TTC549 (cell line): Measurements from ENCODE around the gene DUSP7.

ENCODE experiments used
- FAIRE-seq: peaks from 2 replicates; lab custom pipeline; 2012; peaks lifted over from hg19 to GRCh38; lab: Jason Lieb, UNC

The DUSP7 gene

DNA sequence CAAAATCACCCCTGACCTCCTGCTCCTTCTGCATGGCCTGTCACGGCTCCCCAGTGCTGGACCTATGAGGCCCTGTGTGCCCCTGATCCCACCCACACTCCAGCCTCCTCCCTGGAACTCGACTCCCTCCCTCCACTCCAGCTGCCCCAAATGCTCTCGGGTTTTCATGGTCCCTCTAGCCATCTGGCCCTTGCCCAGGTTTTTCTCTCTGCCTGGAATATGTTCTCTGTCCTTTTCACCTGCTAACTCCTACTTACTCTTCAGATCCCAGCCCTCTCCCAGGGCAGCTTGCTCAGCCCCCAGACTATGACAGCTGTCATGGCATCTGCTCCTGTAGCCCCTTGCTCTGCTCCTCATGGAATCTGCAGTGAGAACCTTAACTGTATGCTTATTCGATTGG lies 30.3 kb downstream of the DUSP7 start:
- FAIRE-seq = no peak

DNA sequence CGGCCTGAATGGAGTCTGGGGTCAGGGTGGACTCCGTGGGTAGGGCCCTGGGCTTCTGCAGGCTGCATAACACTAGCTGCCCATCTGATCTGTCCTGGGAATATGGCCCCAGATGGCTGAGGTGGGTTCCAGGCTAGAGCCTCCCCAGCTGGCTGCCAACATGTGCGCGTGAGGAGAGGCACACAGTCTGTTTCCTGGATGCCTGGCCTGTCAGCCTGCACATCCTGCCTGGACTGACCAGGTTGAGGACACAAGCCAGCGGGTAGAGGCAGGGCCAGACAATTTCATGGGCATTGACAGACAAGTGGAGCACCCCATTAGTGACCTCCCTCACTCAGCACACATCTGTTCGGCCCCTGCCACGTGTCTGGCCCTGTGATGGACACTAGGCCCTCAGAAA lies 30.9 kb downstream of the DUSP7 start:
- no peak for FAIRE-seq

DNA sequence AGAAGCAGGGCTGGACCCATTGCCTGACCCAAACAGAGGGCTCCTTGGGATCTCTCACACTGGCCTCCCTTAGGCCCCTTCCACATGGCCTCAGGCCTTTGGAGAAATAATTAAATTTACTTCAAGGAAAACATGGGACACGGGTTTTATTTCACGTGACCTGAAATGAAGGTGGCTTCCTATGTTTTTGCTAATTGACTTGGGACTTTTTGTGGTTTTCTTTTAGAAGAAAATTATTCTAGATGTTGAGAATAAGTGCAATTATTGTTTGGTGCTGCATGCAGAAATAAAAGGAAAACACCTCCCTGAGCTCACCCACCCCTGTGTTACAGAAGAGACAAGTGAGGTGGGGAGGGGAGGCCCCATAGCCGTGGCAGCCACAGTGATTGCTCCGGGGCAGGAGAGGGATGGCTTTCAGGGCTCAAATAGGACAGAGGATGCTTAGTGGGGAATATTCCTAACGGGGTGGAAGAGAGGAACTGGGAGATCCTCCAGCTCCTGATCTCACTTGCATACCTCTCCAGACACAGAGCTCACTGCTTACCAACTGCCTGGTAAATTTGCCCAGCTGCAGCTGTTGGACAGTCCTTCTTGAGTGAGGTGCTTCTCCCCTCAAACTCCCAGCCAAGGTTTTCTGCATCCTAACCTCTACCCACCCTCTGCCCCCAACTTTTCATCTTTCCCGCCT lies 31.5 kb downstream of the DUSP7 start:
- FAIRE-seq = no peak

DNA sequence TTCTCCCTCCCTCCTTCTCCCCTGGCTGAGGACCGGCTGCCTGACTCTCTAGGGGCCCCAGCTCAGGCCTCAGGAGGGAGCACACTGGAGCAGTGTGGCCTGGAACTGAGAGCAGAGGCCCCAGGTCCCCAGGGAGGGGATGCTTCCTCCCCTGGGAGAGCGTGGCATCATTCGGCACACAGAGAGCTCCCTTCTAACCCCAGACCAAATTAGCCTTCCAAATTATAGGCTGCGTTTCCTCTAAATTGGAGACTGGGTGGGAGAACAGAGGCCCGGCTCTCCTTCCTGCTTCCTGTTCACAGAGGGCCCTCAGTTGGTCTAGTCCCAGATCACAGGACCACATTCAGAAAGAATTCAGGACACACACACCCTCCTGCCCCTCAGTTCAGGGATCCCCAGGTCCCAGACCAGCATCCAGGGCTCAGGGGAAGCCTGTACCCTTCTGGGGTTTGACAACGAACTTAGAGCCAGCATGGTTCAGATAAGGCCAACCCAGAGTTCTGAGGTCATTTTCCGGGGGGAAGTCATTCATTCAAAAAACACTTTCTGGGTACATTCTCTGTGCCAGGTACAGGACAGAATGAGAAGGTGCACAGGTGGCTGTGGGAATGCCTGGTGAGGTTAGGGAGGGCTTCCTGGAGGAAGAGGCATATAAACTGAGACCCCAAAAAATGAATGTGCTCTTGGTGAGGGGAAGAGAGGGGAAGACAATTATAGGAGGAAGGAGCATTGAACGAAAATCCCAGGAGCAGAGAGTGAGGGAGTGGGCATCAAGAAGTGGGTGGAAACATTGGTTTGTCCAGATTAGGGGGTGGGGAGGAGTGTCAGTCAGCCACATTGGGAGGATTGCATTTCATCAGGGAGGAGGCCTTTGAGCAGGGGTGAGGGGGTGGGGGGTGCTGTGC lies 32.3 kb downstream of the DUSP7 start:
- FAIRE-seq = no peak

DNA sequence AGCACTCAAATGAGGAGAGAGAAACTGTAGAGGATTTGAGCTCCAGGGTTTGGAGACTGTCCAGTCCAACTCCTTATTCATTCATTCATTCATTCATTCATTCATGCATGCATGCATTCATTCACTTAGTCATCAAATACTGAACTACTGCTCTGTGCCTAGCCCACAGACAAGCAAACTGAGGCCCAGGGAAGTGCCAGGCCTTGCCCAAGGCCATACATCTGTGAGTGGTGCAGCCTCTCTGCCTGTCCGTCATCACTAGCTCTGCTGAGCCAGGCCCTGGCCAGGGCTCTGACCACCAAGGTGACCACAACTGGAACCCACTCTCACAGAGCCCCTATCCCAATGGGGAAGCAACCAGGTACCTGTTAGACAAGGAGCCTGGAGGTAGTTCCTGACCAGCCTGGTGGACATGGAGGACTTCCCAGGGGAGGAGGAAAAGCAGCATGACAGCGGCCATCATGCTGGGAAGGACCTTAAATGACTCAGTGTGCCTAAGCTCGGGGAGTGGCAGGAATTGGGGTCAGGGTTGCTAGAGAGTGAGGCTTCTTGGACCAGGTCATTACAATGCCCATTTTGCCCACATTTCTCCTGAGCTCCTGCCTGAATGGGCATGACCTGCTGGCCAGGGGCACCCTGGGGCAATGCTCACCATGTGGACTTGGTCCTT lies 33.1 kb downstream of the DUSP7 start:
- no peak for FAIRE-seq

DNA sequence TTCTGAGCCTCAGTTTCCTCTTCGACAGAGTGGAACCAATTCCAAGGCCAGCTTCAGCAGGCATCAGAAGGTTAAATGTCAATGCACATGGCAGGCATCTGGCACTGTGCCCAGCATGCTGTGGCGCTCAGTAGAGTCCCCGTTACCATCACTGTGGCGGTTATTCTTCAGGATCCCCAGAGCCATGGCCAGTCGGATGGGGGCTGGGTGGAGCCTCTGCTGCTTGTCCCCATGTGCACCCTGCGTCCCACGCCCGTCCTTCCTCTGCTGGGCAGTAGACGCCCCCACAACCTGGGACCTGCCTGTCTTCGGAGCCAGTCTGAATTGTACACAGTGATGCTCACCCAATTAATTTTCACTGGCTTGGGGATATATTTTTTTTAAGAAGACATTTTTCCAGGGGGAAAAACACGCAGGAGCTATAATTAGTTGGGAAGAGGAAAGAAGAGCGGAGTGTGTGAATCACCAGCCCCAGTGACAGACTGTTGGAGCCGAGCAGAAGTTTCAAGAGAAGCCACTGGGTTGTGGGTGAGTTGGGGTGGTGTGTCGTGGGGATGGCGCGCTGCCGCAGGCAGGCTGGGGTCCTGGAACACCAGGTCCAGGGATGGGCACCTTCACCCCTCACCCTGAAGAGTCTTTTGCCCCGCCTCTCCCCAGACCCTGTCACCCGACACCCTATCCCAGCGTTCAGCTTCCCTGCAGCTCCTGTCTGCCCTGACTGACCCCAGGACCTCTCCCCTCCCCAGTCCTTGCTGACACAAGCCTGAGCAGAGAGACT lies 33.9 kb downstream of the DUSP7 start:
- FAIRE-seq = no peak

DNA sequence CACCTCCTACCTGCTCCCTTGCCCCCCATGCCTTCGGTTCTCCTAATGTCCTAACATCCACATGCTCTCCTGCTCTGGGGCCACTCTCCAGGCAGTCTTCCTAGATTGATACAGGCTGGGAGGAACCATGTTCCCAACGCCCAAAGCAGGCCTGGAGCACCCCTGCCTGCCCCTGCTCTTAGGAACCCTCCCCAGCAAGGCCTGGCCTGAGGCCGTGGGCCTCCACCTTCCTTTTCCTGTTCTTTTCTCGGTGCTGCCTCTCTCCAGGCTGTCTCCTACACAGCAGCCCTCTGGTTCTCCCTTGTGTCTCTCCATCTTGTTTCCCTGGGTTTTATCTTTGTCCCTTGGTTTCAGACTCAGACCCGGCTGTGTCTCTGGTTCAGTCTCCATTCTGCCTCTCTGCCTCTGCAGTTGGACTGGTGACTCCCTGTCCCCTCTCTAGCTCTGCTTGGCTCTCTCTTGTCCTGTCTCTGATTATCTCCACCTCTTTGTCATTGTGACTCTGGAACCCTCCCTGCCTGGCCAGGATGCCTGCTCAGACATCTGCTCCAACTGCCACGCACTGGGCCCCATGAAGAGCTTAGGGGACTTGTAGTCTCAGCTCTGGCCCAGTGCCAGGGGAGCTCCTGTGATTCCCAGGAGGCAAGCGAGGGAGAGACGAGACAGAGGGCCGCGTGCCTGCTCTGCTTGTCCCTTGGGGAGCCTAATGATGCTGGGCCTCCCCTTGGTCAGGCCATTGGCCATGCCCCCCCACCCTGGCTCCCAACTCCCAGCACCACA lies 34.7 kb downstream of the DUSP7 start:
- no peak for FAIRE-seq

DNA sequence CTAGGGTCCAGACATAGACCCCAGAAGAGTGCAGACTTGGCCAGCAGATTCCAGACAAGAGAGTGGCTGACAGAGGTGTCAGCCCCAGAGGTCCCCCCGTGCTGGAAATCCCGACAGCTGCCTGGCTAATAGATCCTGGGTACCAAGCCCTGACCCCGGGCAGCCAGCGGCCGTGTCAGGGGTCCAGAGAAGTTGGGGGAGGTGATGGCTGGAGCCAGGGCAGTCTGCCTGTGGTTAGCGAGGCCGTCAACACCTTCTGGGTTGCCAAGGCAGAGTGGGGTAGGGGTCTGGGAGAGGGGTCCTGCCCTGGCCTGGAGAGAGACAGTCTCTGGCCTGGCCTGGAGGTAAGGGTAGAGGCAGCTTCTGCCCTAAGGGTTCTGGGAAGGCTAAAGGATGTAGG lies 35.6 kb downstream of the DUSP7 start:
- no peak for FAIRE-seq

DNA sequence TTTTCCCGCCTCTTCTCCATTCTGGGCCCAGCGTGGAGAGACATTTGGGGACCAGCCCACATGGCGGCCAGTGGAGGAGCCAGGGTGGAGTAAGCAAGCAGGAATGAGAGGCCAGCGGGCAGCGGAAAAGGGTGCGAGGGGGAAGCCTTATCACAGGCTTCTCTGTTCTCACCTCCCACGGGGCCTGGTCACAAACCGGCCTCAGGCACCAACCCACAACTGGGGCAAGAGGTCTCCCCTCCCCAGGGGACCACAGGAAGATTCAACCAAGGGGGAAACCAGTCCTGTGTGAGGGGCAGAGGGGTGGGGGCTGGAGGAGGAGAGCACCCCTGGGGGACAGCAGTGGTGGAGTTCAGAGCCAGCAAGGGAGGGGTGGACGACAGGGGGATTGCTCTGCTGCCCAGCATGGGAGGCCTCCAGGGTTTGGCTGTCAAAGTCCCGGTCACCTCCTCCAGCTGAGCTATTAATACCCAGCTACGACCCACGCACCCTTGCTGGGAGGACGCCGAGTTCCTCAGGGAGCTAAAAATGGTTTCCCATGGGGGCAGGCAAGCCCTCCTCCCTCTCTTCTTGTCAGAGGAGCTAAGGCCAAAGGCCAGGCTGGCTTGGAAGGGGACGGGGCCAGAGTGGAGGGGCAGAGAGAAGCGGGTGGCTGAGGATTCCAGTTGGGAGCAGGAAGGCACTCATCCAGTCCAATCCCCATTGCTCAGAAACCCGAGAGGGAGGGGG lies 36.9 kb downstream of the DUSP7 start:
- no peak for FAIRE-seq

DNA sequence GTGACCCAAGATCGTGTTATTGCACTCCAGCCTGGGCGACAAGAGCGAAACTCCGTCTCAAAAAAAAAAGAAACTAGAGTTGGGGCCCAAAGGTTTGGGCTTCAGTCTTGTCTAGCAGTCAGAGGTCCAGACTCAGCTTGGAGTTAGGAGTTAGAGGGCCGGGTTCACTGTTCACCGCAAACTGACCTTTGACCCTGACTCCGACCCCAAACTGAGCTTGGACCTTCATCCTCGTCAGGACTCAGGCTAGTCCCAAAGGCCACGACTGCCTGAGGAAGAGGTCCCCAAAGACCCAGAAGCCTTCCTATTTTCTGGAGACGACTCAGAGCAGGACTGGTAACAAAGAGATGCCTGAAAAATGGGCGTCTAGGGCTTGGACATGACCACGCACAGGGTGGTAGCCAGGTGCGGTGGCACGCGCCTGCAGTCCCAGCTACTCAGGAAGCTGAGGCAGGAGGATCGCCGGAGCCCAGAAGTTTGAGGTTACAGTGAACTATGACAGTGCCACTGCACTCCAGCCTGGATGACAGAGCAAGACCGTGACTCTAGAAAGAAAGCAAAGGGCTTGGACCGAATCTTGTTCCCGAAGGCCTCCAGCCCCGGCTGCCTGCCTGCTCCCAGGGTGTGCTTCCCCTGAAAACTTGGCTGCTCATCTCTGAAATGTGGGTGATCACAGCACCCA lies 37.9 kb downstream of the DUSP7 start:
- FAIRE-seq = no peak

DNA sequence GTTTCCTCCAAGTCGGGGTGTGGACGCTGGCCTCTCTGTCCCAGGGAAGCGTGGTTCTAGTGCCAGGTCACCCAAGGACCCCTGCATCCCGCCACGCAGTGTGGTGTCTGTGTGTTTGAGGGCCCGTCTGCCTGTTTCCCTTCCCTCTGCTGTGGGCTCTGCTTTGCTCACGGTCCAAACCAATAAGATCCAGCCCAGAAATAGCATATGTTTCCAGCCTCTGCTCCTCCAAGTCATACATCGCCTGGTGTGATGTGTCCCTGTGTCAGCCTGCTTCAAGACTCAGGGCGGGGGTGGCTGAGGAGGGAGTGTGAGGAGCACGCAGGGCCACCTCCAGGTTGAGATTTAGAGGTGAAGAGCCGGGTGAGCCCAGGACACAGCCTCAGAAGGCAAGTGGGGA lies 38.8 kb downstream of the DUSP7 start:
- no peak for FAIRE-seq

DNA sequence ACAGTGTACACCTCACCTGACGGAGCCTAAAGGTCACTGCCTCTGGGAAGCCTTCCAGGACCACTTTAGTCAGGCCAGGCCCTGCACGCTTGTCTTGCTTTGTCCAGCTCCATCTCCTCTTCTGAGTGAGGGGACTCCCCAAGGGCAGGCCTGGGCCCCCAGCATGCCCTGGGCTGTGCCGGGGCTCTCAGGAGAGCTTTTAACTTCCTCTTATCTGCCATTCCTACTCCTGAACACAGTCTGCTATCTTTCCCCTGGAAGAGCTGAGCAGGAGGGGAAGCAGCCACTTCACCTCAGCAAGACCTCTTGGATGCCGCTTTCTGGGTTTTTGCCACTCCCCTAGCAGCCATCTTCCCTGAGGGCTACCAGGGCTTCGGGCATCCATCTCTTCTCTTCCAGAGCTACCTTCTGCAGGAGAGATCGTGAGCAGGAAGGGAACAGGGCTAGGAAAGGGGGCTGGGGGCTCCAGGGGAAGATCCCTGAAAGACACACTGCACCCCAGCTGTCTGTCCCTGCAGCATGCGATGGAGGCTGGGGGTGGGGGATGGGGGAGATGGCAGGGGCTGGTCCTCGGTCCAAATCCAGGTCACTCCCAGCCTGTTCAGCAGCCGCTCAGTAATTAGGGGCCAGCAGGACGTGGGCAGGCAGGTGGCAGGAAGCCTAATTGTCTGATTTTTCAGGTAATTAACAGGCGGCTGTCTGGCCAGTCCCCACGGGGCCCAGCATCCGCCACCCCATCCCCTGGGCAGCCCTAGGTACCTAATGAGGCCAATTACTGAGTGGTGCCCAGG lies 40.7 kb downstream of the DUSP7 start:
- no peak for FAIRE-seq

DNA sequence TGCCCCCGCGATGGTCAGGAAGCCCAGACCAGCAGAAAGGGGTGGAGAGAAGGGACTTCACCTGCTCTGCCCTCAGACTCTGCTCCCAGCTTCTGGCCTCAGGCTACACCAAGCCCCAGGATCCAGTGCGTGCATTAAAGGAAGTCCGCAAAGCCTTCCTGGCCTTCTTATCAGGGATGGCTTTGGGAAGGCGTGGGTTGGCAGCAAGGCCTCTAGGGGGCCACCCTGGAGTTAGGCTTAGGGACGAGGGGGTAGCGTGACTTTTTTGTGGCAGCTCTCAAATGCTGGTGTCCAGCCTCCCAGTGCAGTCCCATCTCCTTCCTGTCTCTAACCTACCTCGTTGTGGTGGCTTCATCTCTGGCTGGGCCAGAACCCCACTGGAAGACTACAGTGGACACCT lies 41.8 kb downstream of the DUSP7 start:
- no peak for FAIRE-seq

DNA sequence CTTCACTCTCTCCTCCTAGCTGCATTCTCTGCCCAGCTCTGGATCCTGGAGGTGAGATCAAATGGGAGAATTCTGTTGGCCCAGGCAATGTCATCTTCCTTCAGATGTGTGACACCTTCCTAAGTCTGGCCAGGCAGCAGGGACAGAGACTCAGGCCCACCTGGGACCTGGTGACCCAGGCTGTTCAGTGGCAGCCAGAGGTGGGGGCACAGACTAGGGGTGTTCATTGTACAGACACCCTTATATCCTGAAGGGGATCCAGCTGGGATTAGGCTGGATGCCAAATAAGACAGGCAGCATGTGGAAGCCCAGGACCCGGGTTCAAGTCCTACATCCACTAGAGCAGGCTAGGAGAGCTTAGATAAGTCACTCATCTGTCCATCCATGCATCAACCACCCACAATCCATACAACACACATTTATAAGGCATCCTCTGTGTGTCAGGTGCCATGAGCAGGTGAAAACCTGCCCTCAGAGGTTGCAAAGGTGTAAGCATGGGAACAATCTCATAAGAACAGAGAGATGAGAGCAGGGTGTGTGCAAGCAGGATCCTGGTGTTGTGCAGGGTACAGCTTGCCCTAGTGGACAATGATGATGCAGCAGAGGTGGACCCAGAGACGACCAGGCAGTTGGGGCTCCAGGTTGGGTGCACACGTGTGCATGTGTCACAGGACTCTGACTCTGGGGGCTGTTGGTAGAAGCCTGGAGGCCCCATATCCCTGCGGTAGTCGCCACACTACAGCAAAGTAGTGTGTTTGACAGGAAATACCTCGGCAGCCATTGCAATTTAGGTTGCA lies 42.4 kb downstream of the DUSP7 start:
- FAIRE-seq = no peak

DNA sequence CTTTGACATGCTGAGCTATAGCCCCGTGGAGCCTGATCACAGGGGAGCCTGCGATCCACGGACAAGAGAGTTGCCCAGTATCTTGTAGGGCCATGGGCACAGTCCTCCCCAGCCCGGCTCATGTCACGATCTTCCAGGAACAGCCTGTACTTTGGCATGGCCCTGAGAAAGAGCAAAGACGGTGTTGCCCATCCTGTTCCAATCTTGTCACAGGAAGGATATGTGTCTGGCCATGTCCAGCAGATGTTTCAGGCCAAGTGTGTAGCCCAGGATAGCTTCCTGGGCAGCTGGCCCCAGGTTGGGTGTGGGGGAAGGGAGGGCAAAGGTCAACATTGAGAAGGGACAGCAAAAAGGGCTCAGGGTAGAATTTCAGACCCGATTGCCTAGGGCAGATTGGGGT lies 43.7 kb downstream of the DUSP7 start:
- no peak for FAIRE-seq

DNA sequence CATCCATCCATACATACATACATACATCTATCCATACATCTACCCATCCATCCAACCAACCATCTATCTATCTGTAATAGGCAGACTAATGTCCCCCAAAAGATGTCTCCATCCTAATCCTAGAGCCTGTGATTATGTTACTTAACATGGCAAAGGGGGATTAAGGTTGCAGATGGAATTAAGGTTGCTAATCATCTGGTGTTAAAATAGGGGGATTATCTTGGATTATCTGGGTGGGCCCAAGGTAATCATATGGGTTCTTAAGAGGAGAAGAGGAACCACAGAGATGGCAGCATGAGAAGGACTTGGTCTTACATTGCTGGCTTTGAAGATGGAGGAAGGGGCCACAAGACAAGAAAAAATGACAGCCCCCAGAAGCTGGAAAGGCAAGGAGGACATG lies 45.9 kb downstream of the DUSP7 start:
- FAIRE-seq = no peak

DNA sequence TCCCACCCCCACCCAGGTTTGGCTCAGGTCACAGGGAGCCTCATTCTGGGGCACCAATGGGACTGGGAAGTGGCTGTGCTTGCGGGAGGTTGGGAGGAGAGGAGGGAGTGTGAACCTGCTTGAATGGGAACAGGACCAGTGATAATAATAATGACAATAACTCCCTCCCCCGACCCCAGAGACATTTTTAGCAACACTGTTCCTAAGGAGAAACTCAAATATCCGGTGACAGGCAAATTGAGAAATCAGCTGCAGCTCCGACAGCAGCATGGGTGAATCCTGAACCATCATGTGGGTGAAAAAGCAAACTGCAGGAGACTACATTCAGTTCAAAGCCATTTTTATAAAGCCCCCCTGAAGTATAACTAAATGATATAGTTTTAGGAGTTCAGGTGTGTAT lies 49.1 kb downstream of the DUSP7 start:
- no peak for FAIRE-seq

DNA sequence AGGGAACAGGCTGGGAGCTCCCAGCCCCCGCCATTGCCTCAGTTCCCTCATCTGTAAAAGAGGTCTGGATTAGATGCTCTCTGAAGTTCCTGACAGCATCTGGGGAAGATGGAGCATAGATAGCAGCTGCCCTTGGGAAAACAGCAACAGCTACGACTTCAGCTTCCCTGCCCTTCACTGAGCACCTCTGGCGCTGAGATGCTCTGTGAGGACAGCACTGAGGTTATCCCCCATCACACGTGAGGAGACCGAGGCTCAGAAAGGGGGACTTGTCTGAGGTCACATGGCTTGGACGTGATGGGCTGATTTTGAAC lies 49.6 kb downstream of the DUSP7 start:
- FAIRE-seq = no peak
